Measurements from ENCODE around the gene AS3MT. TPM values are rescaled to one million over a fixed set of nuclear protein-coding genes. Genes with fewer than 3 reads are reported as not detected.

Gene AS3MT
- total RNA-seq, 3 donors from 2014 or later: 3.7 to 5.6 (median 5.2) TPM

DNA sequence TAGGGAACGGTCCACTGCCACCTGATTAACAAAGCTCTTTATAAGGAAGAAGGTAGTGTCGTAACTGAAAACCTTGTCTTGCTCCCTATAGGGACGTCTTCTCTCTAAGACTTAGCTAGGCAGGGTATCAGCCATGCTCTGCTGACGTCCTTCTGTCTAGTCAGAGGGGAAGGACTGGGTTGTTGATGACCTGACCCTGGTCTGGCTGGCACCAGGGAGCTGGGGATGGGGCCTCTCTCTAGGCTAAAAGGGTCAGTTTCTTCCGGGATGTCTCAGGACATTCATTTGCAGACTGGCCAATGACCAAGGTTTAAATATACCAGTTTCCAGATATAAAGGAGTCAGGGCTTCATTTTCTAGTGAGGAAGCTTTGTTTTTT lies 41.7 kb upstream of the AS3MT start:
- H3K27ac ChIP-seq: no peak overlapping the region
- H3K36me3 ChIP-seq: no peaks in the 10 kb centered on the region
- no peaks in the 10 kb centered on the region for H3K27me3 ChIP-seq
- intact Hi-C loops (cut with DNase I; ENCODE audit: low total_unique reads): no loop called here
- TF ChIP-seq POLR2A (IDR thresholded peaks at IDR 0.05) (no peak), POLR2AphosphoS5 (IDR thresholded peaks at IDR 0.05) (no peak)
- TF ChIP-seq, protein P1, sequence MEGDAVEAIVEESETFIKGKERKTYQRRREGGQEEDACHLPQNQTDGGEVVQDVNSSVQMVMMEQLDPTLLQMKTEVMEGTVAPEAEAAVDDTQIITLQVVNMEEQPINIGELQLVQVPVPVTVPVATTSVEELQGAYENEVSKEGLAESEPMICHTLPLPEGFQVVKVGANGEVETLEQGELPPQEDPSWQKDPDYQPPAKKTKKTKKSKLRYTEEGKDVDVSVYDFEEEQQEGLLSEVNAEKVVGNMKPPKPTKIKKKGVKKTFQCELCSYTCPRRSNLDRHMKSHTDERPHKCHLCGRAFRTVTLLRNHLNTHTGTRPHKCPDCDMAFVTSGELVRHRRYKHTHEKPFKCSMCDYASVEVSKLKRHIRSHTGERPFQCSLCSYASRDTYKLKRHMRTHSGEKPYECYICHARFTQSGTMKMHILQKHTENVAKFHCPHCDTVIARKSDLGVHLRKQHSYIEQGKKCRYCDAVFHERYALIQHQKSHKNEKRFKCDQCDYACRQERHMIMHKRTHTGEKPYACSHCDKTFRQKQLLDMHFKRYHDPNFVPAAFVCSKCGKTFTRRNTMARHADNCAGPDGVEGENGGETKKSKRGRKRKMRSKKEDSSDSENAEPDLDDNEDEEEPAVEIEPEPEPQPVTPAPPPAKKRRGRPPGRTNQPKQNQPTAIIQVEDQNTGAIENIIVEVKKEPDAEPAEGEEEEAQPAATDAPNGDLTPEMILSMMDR (IDR thresholded peaks at IDR 0.05): no peak
- H3K4me3 ChIP-seq: no peak overlapping the region
- no peaks in the 10 kb centered on the region for H3K4me1 ChIP-seq
- DNase-seq (ENCODE audit: low spot score in 2 of 2): no peak
- H3K9me3 ChIP-seq: no peaks in the 10 kb centered on the region

- Histone ChIP-seq H3K27ac (no peak overlapping the region), H3K27me3 (no peaks in the 10 kb centered on the region), H3K9me3 (no peaks in the 10 kb centered on the region), H3K36me3 (no peaks in the 10 kb centered on the region), H3K4me1 (no peaks in the 10 kb centered on the region), H3K4me3 (no peak overlapping the region)
- no peak for DNase-seq (ENCODE audit: low spot score in 2 of 2)
- intact Hi-C loops (cut with DNase I; ENCODE audit: low total_unique reads): no loop called here
- TF ChIP-seq, protein P1 (IDR thresholded peaks at IDR 0.05): no peak
- TF ChIP-seq POLR2A (IDR thresholded peaks at IDR 0.05) (no peak), POLR2AphosphoS5 (IDR thresholded peaks at IDR 0.05) (no peak)
Observed at GRCh38 chr10:102831322-102832071, 37.8 kb upstream of the AS3MT start.

- Histone ChIP-seq H3K4me1 (no peaks in the 10 kb centered on the region), H3K27me3 (no peaks in the 10 kb centered on the region), H3K27ac (no peak overlapping the region), H3K9me3 (no peaks in the 10 kb centered on the region), H3K4me3 (no peak overlapping the region), H3K36me3 (no peaks in the 10 kb centered on the region)
- no peak for DNase-seq (ENCODE audit: low spot score in 2 of 2)
- intact Hi-C loops (cut with DNase I; ENCODE audit: low total_unique reads): no loop called here
- TF ChIP-seq, protein P1 (IDR thresholded peaks at IDR 0.05): no peak
- TF ChIP-seq POLR2AphosphoS5 (IDR thresholded peaks at IDR 0.05) (no peak), POLR2A (IDR thresholded peaks at IDR 0.05) (no peak)
Observed at GRCh38 chr10:102832248-102832647, 37.0 kb upstream of the AS3MT start.

- no peak overlapping the region for H3K4me3 ChIP-seq
- DNase-seq (ENCODE audit: low spot score in 2 of 2): no peak
- H3K9me3 ChIP-seq: no peaks in the 10 kb centered on the region
- intact Hi-C loops (cut with DNase I; ENCODE audit: low total_unique reads): no loop called here
- H3K27me3 ChIP-seq: no peaks in the 10 kb centered on the region
- H3K4me1 ChIP-seq: no peaks in the 10 kb centered on the region
- H3K36me3 ChIP-seq: no peaks in the 10 kb centered on the region
- H3K27ac ChIP-seq: no peak overlapping the region
- TF ChIP-seq POLR2AphosphoS5 (IDR thresholded peaks at IDR 0.05) (no peak), POLR2A (IDR thresholded peaks at IDR 0.05) (no peak)
- TF ChIP-seq, protein P1 (IDR thresholded peaks at IDR 0.05): no peak
Observed at GRCh38 chr10:102832987-102833386, 36.3 kb upstream of the AS3MT start.

- intact Hi-C loops (cut with DNase I; ENCODE audit: low total_unique reads): no loop called here
- TF ChIP-seq POLR2AphosphoS5 (IDR thresholded peaks at IDR 0.05): no peak
- Histone ChIP-seq H3K9me3 (peaks cover 0 to 9% of the 10 kb centered on the region in 2 donors), H3K36me3 (no peaks in the 10 kb centered on the region), H3K27me3 (no peaks in the 10 kb centered on the region), H3K27ac (no peak overlapping the region), H3K4me1 (no peaks in the 10 kb centered on the region), H3K4me3 (no peak overlapping the region)
- DNase-seq (ENCODE audit: low spot score in 2 of 2): no peak
Observed at GRCh38 chr10:102834143-102834542, 35.1 kb upstream of the AS3MT start.

Measured in breast epithelium (tissue), 4 donors.